ENCODE measurements around the gene TRIM43B. TPM values are rescaled to one million over a fixed set of nuclear protein-coding genes. Genes with fewer than 3 reads are reported as not detected.
"Not testable (repeated sequence)": the region's sequence is repeated elsewhere in the genome, so short reads cannot be mapped to it uniquely, and the experiment has no call there.

The TRIM43B gene
- total RNA-seq (ENCODE audit: insufficient read depth, low replicate concordance): not detected

DNA sequence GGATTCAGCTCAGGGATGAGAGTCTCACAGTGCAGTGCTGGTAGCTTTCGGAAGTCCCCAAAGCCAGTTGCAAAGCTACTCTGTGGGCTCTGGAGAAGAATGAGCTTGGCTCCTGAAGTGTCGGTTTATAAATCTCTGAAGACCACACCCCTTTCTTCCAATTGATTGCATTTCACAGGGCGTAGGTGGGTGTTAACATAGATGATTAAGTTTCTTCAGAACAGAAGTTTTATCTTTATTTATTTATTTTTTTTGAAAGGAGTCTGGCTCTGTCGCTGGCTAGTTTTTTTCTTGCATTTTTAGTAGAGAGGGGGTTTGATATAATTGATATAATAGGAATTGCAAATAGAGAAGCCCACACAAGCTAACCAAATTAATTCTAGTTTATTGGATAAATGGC, at the start of gene TRIM43B:
Gene TRIM43B (minus strand): TSS at position 101 of the 400 bp plus-strand sequence. CDS start 2,040 bp downstream, outside the sequence.
- DNase-seq (ENCODE audit: low spot score): not testable (repeated sequence)

DNA sequence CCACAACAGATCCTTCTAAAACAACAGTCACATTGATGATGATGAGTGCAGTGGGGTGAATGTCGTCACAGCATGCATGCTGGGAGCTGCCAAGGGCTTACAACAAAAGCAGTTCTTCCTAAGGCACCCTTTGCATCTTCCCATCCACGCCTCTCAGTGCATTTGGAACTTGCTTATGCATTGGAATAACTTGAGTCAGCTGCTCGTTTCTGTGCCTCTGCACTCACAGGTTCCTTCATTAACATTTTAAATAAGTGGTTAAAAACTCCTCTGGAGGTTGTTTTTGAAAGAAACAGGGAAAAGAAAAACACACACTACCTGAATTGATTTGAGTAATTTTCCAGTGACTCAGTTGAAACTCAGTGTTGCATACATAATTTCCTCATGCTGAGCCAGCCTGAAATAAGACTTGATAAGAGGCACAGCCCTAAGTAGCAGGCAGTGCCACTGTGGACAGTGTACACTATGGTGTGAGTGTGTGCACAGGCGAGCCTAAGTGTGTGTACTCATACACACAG, 46.8 kb upstream of the TRIM43B start:
- DNase-seq (ENCODE audit: low spot score): no peak

DNA sequence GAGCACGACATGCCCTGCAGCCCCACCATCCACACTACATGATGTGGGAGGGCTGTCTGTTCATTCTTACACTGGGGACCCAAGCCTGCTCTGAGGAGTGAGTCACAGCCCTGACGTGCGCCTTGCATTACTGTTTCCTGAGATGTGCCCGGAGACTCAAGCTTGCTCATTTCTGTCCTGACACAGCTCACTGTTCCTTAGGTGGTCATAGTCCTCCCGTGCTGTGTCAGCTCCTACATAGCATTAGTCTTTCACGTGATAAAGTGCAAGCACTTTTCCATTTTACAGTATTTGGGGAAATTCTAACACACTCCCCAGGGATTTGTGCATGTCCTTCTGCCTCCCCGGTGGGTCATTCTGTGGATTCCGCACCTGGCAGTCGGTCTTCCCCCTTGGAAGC, 46.2 kb upstream of the TRIM43B start:
- DNase-seq (ENCODE audit: low spot score): no peak

DNA sequence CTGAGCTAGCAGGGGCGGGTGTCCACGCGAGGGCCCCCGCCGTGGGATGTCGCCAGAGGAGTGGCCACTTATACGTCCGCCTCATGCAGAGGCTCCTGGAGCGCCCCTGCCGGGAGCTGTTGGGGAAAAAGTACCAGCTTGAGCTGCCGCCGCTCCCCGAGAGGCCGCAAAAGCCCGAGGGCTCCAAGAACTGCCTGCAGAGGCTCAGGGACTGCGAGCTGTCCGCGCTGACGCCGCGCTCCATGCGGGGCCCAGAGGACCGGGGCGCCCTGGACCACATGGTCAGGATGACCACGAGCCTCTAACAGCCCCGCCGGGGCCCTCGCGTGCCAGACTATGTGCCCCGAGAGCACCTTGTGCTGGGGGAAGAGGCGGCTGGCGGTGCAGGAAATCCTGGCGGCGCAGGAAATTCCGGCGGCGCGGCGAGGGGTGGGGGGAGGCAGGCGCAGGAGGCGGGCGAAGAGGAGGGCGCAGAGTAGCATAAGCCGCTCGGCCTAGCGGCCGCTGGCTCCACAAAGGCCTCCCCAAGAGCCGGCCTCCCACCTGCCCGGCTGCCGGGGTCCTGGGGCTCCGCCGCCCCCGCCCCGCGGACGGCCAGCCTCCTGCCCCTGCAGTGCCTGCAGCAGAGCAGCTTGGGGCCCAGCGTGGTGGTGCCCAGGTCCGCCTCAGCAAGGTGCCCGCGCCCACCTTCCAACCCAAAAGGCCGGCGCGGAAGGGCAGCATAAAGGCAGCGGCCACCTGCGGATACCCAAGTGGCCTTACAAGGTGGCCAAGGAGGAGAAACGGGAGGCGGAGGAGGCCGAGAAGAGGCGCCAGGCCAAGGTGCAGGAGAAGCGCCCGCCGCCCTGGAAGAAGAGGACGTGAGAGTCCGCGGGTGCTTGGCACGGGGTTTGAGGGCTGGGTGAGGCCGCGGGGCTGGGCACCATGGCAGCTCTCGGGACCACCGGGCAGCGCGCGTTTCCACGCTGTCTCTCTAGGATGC, 42.1 kb upstream of the TRIM43B start:
- DNase-seq (ENCODE audit: low spot score): peak; percentile 85

DNA sequence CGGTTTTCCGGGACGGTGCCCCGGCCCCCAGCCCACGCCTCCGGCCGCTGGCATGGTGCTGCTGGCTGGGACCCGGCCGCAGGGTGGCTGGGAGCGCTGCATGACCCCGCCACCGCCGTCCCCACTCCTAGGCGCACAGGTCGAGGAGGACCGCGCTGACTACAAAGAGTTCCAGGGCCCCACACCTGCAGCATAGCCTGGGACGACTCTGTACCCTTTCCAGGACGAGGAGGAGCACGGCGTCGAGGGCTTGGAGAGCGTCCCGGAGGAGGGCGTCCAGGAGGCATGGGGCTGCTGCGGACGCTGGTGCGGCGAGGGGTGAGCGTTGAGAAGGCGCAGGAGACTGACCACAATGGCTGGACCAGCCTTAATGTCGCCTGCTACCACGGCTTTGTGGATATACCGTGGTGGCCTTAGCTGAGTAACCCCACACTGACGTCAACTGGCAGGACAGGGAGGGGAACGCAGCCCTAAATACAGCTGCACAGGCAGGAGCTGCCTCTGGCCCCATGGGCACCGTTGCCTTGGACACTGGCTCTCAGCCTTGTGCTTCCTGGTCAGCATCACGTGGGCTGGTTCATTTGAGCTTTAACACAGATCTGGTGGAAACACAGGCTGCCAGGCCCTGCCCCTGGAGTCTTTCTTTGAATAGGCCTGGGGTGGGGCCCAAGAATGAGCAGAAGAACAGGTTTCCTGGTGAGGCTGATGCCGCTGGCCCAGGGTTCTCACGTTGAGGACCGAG, 40.9 kb upstream of the TRIM43B start:
- DNase-seq (ENCODE audit: low spot score): peak; percentile 7

DNA sequence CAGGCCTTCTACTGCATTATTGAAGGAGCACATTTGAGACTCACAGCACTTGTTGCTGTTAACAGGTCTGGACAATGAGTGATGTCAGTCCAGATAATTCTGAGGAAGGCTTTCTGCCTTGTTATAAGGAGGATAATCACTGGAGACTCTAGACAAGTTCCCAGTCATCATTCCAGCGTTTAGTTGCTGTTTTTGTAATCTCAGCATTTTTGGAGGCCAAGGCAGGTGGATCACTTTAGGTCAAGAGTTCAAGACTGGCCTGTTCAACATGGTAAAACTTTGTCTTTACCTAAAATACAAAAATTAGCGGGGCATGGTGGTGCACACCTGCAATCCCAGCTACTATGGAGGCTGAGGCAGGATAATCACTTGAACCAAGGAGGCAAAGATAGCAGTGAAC, 39.6 kb upstream of the TRIM43B start:
- DNase-seq (ENCODE audit: low spot score): no peak

DNA sequence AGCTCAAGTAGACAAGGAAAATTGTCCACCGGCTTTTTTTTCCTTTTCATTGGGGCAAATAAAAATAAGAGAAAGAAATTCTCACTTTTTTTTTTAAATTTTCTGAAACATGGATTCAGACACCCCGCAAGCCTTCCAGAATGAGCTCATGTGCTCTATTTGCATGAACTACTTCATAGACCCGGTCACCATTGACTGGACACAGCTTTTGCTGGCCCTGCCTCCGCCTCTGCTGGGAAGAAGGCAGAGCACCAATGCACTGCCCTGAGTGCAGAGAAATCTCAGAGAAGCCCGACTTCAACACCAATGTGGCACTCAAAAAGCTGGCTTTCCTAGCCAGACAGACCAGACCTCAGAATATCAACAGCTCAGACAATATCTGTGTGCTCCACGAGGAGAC, 30.2 kb upstream of the TRIM43B start:
- DNase-seq (ENCODE audit: low spot score): no peak

DNA sequence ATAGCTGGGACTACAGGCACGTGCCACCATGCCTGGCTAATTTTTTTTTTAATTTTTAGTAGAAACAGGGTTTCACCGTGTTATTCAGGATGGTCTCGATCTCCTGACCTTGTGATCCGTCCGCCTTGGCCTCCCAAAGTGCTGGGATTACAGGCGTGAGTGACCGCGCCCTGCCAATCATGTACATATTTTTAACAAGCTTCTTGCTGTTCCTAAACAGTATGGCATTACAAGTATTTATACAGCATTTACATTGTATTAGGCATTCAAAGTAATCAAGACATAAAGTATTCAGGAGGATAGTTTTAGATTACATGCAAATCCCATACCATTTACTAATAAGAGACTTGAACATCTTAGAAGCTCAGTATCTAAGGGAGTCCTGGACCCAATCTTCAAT, 29.7 kb upstream of the TRIM43B start:
- DNase-seq (ENCODE audit: low spot score): not testable (repeated sequence)

DNA sequence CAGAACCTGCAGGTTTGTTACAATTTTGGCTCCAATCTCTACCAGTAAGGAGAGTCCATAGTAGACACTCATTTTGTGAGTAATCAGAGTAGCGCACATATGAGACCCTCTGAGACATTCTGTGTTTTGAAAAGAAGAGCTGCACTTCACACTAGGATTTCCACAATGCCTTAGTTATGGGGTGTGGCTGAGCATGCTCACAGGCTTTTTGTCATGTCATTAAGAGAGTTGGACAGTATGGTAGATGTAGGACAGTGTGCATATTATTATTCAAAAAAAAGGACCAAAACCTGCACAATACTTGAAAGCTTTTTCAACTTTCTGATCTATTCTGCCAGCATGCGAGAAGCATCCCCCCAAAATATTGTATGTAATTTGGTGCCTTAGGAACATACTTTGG, 24.9 kb upstream of the TRIM43B start:
- no peak for DNase-seq (ENCODE audit: low spot score)

DNA sequence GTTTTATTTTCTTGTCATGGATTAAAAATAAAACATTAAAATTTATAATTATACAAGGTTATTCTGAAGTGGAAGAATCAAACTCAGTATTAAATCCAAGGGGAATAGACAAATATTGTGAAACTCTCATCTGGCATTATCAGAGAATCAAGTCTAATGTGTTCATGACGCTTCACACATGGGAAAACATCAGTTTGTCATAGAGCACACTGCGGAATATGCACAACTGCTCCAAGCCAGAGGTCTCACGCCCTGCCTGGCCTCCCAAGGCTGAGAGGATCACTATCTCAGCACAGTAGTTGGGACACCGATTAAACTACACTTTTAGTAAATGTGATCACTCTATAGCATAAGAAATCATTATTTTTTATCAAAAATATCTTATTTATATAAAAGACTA, 20.7 kb upstream of the TRIM43B start:
- DNase-seq (ENCODE audit: low spot score): no peak

DNA sequence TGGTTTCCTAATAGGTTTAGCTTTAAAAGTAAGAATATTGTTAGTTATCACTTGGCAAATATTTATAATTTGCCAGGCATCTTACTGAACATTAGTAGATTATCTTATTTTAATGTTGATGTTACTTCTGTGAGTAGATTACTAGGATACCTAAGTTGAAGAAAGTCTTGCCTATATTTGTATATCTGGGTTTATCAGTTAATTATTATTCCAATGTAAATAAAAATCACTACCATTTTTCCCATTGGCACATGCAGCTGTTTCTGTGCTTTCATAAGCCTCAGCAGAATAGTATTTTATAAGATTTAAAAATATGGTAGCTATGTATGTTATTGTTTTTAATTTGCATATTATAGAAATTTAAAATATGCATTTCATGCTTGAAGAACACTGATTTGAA, 16.3 kb upstream of the TRIM43B start:
- no peak for DNase-seq (ENCODE audit: low spot score)

DNA sequence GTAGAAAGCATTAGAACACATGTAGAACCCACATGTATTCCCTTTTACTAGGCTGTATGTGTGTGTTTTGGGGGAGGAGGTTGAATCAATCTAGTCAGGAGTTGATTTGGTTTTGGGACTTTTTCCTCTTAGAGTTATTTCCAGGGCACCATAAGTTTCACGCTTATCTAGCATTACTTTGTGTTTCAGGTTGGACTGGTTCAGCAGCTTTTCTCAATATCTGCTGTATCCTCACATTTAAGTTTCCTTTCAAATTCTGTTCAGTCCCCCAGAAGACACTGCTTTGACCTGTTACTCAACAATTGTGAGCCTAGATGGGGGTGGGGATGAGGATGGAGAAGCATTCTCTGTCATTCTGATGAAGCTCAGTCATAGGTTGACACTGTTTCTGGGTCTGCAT, 7.5 kb upstream of the TRIM43B start:
- DNase-seq (ENCODE audit: low spot score): peak; percentile 47

DNA sequence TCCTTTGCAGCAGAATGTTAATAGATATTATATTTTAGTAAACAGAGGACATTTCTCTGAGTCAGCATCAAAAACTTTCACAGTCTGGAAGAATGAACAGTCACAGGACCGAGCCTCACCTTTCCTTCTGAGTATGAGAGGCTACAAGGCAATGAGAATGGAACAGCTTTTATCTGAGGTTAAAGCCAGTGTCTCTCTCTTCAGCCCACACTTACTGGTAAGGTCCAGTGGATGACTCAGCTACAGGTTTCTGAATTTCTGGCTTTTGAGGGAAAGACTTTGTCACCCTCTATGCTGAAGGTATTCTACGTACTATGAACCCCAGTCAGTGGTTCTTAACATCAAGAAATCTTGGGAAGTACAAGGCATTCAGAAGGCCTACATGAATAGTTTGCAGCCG, 9.5 kb downstream of the TRIM43B start:
- DNase-seq (ENCODE audit: low spot score): not testable (repeated sequence)

DNA sequence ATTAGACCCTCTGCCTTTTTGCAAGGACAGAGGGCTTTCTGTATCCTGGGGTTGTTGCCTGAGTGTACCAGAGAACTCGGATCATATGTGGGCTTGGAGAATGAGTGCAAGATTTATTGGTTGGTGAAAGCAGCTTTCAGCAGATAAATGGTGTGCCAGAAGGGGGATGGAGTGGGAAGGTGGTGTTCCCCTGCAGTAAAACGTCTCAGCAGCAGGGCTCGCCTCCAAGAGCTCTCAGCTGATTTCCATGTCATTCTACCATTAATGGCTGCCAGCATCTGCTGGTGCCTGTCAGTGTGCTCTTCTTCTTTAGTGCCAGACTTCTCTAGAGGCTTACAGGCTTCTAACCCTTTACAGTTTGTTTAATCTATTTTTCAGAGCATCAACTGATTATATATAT, 16.6 kb downstream of the TRIM43B start:
- DNase-seq (ENCODE audit: low spot score): not testable (repeated sequence)

DNA sequence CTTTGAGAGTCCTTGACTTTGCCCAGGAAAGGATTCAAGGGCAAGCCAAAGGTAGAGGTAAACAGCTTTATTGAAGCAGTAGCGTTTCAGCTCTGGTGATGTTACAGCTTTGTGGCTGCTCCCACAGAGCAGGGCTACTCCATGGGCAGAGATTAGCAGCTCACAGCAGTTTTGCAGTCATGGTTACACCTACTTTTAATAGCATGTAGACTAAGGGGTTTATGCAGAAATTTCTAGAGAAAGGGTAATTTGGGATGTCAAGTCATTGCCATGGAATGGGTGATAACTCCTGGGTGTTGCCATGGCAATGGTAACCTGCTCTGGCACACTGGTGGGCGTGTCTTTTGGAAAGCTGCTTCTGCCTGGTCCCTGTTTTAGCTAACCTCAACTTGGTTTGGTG, 18.0 kb downstream of the TRIM43B start:
- not testable (repeated sequence) for DNase-seq (ENCODE audit: low spot score)

DNA sequence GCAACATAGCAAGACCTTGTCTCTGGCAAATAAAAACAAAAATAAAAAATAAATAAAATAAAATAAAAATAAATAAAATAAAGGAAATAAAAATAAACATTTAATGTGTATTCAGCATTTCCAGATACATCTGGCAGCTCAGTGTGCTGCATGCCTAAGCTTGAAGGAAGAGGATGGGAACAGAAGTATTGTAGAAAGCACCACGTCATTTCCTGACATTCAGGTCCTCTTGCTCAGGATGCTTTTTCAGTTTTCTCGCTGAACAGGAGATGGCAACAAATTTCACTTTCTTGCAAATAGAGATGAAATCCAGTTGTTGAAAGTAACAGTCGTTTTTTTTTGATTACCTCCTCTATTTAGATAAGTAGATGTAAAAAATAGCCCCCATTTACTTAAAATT, 21.3 kb downstream of the TRIM43B start:
- DNase-seq (ENCODE audit: low spot score): not testable (repeated sequence)

DNA sequence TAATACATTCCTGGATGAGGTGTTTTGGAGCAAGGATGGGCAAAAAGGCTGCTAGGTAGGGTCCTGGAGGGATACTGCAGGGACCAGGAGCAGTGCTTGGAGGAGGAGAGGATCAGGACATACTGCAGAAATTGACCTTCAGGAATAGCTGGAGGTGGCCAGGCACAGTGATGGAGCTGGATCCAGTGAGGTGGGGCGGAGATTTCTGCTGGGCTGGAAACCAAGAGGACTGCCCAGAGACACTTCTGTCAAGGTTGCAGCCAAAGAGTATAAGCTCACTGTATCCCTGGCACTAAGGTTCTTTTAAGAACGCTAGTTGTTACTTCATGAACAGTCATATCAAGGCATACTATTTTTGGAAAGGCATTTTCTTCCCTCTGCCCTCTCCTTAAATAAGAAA, 39.2 kb downstream of the TRIM43B start:
- DNase-seq (ENCODE audit: low spot score): not testable (repeated sequence)

DNA sequence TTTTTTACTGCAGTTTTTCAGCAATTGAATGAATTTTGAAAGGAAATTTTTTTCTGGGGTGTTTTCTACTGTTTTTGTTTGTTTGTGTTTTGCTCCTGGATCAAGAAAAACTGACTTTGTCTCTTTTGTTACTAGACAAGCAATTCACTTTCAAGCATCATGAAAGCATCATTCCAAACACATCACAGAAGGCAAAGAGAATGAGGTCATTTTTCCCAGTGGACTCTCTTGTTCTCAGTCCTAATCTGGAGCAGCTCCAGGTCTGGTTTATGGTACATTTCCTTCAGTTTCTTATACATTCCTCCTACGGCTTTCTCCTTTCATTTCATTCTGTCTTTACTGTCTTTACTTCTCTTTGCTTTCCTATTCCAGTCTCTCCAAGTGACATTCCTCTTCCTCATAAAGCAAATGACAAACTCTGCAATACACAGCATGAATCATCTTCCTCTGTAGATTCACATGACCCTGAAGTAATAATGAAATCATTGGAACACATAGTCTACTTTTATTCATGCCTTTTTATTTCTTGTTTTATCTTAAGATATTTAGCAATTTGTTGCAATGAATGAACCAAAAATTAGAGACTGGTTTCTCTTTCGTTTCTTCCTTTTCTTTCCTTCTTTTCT, 42.0 kb downstream of the TRIM43B start:
- DNase-seq (ENCODE audit: low spot score): not testable (repeated sequence)

DNA sequence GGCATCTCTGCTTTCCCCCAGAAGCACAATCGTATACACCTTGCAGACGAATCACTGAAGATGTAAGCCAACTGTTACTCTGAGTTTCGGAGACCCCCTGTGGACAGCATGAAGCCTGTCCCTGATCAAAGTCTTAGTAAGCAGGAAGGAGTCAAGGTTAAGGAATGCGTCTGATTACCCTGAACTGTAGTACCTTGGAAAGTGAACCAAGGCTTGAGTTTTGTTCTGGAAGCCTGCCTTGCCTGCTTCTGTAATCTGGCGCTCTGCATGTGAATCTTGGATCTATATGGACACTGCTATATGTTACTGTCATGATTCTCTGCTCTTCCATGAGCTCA, 48.7 kb downstream of the TRIM43B start:
- not testable (repeated sequence) for DNase-seq (ENCODE audit: low spot score)

DNA sequence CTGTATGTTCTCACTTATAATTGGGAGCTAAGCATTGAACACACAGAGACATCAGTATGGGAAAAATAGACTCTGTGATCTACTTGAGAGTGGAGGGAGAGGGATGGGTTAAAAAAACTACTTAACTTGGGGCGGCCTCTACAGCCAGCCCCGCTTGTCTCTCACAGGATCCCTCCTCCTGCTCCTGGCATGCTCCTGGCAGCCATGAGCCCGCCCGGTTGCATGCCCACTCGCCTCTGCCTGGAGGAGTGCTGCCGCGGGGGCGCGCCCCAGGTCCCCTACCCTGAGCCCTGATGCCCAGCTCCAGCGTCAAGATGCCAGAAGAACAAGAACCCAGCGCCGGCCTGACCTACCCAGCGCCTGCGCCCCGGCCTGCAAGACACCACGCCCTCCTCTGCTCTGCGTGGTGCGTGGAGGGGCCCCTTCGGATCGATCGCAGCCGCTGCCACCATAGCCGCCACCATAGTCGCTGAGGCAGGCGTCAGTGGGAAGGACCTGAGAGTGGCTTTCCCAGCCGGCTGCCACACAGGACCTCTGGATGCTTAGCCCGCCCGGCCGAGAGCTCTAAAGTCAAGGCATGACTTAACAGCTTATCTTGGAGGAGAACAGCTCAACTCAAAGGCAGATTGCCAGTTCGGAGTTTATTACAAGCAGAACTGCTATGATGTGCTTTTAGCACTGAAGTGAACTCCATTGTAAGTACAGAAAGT, 49.2 kb downstream of the TRIM43B start:
- not testable (repeated sequence) for DNase-seq (ENCODE audit: low spot score)

DNA sequence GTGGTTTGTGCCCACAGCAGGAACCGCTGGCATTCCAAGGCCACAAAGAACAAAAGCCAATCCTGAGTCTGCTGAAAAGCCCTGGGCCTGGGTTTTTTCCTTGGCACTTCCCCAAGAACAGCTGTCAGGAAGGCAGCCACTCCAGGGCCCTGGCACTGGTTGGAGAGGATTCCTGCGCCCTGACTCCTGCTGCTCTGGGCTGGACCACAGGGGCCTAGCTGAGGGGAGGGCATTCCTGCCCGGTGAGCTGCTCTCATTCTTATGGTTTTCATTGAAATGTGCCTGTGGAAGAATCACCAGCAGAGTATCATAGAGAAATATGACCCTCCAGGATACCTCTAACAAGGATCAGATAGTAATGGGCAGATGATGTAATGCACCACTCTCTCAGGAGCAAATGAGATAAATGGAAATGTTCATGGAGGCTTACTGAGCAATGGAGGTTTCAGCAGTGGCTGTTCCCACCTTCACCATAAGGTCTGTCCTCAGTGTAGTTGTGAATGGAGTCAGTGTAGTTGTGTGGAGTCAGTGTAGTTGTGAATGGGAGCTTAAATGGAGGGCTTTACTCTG, 50.0 kb downstream of the TRIM43B start:
- DNase-seq (ENCODE audit: low spot score): not testable (repeated sequence)
